NOMO-1 treated with DMSO at 0.1 percent for 48 hours (cell line): ENCODE measurements around the gene SERPINH1.
"Not testable (repeated sequence)": the region's sequence is repeated elsewhere in the genome, so short reads cannot be mapped to it uniquely, and the experiment has no call there.

ENCODE experiments used
- DNase-seq: peaks from one replicate; lab custom pipeline; 2025; ENCODE audit not compliant: unreplicated experiment; lab: John Stamatoyannopoulos, UW

The SERPINH1 gene

DNA sequence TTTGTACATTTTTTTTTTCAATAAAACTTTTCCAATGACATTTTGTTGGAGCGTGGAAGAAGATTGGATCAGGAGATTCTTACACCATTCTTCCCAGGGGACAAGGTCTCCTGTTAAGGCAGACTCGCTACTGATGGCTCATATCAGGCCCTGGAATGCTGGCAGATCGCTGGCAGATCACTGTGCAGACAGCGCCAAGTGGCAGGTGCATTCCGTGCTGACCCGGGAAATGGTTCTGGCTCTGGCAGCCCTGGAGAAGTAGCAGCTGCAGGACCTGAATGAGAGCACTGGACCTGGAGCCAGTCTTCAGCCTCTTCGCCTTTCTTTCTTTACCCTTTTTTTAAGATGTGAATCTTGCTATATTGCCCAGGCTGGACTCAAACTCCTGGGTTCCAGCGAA, 10.7 kb downstream of the SERPINH1 start:
- DNase-seq, result no peak

GRCh38 chr11:75574698-75575602, 12.9 kb downstream of the SERPINH1 start:
- DNase-seq, result no peak

GRCh38 chr11:75576017-75576416, 14.0 kb downstream of the SERPINH1 start:
- DNase-seq, result no peak

GRCh38 chr11:75576499-75576918, 14.5 kb downstream of the SERPINH1 start:
- DNase-seq, result peak; percentile 67

- DNase-seq, result no peak
Measured at GRCh38 chr11:75577207-75577606, 15.2 kb downstream of the SERPINH1 start.

- no peak for DNase-seq
Measured at GRCh38 chr11:75578977-75579376, 16.9 kb downstream of the SERPINH1 start.

DNA sequence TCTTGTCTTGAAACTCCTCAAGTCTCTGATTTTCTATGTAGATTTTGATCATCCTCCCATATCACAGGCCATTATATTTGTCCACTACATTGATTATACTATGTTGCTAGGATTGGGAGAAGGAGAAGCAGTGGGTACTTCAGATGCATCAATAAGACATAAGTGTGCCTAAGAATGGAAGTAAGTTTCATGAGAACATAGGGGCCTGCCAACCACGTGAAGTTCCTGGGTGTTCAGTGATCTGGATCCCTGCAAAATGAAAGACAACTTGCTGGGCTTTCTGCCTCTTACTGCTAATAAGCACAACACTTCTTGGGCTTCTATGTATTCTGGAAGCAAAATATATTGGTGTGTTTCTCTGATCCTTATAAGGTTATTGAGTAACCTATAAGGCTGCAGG, 17.8 kb downstream of the SERPINH1 start:
- no peak for DNase-seq

GRCh38 chr11:75582506-75582894, 20.4 kb downstream of the SERPINH1 start:
- no peak for DNase-seq

- peak; percentile 54 for DNase-seq
Measured at GRCh38 chr11:75582895-75583717, 21.1 kb downstream of the SERPINH1 start.

DNA sequence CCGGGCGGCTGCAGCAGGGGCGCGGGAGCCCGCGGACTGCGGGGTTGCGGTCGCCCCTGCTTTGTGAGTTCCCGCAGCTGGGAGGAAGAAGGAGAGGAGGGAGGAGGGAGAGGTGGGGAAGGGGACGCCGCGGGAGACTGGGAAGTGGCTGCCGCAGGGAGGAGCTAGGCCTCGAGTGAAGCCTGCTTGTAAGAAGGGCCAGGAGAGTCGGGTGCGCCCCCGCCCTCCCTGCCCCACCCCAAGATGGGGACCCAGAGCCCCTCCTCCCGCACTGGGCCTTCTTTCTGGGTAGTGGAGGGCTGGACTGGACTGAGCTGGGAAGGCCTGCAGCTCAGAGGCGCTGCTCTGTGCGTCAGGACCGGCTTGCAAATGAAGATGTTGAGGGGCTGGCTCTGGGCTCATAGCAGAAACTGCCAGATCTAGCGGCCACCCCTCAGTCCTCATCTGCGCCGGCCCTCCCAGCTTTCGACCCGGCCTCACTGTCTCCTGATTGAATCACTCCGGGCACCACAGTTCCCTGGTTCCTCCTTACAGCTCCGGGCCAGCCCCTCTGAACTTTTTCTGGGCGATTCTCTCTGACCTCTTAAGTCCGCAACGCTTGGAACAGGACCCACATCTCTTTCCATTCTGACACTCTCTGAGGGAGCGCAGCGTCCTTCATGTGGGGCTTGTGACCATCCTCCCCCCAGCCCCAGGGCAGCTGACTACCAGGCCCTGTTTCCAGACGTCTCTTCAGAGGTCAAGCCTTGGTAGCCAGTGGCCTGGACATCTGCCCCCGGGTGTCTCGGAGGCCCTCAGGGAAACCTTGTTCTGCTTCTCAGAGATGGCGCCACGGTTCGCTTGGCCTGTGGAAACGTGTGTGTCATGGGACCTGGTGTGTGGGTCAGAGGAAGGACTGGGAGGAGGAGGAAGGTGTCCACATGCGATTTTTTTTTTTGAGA, 21.9 kb downstream of the SERPINH1 start:
- no peak for DNase-seq

GRCh38 chr11:75584659-75585292, 22.7 kb downstream of the SERPINH1 start:
- not testable (repeated sequence) for DNase-seq

- DNase-seq, result no peak
Measured at GRCh38 chr11:75585293-75585670, 23.2 kb downstream of the SERPINH1 start.

DNA sequence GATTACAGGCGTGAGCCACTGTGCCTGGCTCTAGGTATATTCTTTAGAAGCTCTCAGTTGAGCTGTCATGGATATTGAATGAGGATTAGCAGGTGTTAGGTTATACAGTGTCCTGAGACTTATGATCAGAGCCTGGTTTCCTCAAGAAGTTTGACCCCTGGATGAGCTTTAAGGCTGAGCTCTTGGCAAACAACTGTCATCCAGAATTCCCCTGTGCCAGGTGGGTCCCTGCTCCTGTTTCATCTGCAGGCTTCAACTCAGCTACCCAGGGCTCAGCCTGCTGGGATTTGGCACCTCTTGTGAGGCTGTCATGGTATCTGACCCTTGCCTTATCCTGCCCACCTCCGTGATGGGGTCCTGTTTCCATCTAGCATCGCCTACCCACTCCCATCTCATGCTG, 24.3 kb downstream of the SERPINH1 start:
- no peak for DNase-seq

DNA sequence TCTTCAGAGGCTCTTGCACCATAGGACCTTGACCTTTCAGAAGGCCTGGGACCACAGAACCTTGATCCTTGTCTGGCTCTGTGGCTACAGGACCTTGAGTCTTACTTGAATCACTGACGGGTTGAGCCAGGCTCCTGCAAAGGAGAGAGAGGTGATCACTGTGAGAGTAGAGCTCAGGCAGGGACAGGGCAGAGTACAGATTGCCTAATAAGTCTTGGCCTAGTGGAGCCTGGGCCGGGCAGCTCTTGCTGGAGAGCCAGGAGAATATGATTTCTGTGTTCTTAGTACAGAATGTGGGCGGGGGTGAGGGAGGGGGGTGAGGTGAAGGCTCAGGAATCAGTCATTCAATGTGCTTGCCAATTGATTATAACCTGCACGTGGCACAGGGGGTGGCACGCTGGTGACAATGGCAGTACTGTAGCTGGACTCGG, 26.0 kb downstream of the SERPINH1 start:
- no peak for DNase-seq

DNA sequence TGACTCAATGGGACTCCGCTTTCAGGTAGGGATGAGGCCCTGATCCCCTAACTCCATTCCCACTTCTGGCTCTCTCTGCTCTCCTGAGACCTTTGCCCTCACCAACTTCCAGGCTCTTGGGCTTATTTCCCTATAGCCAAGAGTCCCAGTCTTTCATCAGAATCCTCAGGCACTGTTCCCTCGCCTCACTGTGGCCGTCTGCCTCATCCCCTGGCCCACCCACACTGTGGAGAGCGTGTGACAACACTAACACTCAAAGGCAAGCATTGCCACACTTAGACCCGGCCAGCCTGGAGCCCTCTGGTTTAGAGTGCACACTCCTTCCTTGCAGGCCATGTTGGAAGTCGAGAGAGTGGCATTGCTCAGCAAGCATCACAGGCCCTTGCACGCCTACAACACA, 27.0 kb downstream of the SERPINH1 start:
- DNase-seq, result no peak

GRCh38 chr11:75589933-75590332, 27.9 kb downstream of the SERPINH1 start:
- no peak for DNase-seq

DNA sequence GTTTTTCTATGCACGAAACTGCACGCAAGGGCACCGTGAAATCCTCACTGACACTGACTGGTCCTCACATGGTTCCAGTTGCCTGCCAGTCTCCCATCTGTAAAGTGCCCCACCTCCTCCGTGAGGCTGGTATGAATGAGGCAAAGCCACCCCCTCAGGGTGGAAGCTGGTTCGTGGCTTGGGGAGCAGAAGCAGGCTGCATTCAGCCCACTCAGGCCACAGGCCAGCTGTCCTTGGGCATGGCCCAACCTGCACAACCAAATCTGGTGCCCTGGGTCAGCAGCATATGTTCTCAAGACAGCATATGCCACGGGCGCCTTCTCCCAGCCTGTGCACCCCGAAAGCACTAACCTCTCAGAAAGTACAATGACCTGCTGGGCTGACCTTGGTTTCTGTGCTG, 29.3 kb downstream of the SERPINH1 start:
- no peak for DNase-seq

DNA sequence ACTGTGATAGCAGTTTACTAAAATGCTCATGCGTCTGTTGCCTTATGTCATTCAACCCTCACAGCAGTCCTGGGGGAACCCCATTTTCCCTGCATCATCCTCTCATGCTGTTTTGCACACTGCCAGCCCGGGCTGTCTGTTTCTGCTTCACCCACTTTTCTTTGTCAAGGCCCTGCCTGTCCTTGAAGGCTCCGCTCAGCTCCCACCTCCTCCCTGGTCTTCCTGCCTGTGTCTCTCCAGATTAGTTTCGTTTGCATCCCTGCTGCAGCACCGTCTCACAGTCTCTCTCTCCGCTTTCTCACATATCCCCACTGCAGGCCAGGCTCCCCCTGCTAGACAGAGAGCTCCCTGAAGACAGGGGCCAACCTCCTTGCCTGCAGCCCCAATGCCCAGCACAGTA, 29.9 kb downstream of the SERPINH1 start:
- DNase-seq, result no peak

DNA sequence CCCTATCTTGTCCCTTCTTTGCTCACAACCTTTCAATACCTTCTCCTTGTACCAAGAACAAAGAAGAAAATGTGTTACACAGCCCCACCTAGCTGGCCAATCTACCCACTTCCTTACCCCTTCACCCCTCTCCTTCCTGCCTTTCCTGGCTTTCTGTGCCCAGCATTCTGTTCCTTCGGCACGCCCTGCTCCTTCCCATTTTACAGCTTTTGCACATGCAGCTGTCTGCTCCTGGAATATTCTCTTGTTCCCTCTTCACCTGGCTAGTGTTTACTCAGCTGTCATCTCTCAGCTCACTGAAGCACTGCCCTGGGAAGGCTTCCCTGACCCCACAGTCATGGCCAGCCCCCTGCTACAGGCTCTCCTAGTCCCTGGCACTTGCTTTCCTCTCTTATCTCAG, 30.7 kb downstream of the SERPINH1 start:
- no peak for DNase-seq

GRCh38 chr11:75593286-75593915, 31.3 kb downstream of the SERPINH1 start:
- DNase-seq, result no peak
